SK-N-MC (cell line): ENCODE data around the gene AS3MT.

Experiments
- EZH2 ChIP-seq: fragments of 200-600 bp; sonication (generic); IDR thresholded peaks from one replicate; pipeline ENCODE4 v1.6.1; 2017; ENCODE audit warnings: antibody characterized with exemption
- FOXP2 ChIP-seq: optimal IDR thresholded peaks from 2 replicates; pipeline ENCODE3; 2011; ENCODE audit warnings: mild to moderate bottlenecking, moderate library complexity; ENCODE audit not compliant: insufficient read depth; ENCODE audit errors: extremely low read length, control extremely low read depth
- POLR2AphosphoS5 ChIP-seq: IDR thresholded peaks from 2 replicates; pipeline ENCODE4 v1.6.1; 2012; ENCODE audit warnings: mild to moderate bottlenecking, low read depth, low read length, borderline replicate concordance

DNA sequence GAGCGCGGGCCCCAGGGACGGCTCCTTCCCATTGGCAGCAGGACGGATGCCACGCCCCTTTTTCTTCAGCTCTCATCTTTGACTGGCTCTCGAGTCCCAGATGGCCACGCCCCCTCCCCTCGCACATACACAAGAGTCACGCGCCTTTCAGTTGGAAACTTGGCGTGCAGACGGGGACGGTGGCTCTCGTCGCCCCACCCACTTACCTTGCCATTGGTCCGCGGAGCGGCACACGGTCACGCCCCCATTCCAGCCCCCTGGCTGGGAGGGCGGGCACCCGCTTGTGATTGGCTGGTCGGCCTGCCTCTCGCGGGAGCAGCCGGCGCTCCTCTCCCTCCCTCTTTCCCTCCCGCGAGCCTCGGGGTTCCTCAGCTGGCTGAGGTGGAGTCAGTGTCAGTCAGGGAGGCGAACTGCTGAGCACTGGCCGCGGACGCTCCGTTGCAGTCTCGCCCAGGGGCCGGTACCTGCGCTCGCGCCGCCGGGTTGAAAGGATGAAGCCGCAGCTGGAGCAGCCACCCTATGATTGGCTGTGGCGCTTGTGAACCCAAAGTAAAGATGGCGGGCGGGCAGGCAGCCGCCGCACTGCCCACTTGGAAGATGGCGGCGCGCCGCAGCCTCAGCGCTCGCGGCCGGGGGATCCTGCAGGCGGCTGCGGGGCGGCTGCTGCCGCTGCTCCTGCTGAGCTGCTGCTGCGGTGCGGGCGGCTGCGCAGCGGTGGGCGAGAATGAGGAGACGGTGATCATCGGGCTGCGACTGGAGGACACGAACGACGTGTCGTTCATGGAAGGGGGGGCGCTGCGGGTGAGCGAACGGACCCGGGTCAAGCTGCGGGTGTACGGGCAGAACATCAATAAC is 48.9 kb downstream of the AS3MT start, which contains the start of gene CNNM2:
- TF ChIP-seq POLR2AphosphoS5 (no peak), EZH2 (no peak), FOXP2 (no peak)
